GM20000 (cell line): ENCODE data around the gene PPP1R12B.
"Not testable (repeated sequence)": the region's sequence is repeated elsewhere in the genome, so short reads cannot be mapped to it uniquely, and the experiment has no call there.

Source experiments
- DNase-seq: peaks from one replicate; pipeline ENCODE4 v3.0.0; 2012; ENCODE audit warnings: low spot score
- TF ChIP-seq, protein P1 (sequence below): IDR thresholded peaks from 2 replicates; pipeline ENCODE4 v1.5.1; 2012; ENCODE audit warnings: mild to moderate bottlenecking, control low read depth; ENCODE audit errors: extremely low read depth, missing control alignments

PPP1R12B gene

DNA sequence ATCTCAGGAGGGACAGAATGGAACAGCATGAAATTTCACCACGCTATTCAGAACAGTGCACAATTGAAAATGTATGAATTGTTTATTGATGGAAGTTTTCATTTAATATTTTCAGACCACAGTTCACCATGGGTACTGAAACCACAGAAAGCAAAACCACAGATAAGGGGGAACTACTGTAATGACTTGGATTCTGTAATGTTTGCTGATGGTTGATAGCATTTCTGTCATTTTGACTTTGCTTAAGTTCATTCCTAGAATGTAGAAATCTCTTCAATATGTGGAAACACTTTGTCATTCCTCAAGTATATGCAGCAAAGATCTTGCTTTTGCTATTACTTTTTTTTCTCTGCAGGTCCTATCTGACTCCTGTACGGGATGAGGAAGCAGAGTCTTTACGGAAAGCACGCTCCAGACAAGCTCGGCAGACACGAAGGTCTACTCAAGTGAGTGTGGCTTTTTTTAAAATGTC, 139.7 kb downstream of the PPP1R12B start:
- DNase-seq, result peak; percentile 4

GRCh38 chr1:202489101-202489500, 140.6 kb downstream of the PPP1R12B start:
- DNase-seq, result not testable (repeated sequence)

GRCh38 chr1:202493112-202493511, 144.6 kb downstream of the PPP1R12B start:
- not testable (repeated sequence) for DNase-seq

DNA sequence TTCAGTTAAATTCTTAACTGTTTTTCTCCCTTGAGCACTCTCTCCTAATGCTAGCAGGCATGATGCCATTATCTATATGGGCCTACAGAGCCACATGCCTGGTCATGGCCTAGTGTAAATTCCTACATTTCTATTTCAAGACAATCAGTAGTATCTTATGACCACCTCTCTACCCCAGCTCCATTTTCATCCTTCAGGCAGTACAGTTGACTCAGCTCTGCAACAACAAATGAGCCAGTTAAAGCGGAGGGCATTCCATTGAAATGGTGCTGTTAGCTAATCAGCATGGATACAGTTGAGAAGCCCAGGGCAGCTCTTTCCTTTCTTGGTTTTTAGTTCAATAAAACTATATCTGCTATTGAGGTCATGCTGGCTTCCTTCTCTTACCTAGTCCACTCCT, 150.0 kb downstream of the PPP1R12B start:
- DNase-seq, result no peak
- TF ChIP-seq, protein P1, sequence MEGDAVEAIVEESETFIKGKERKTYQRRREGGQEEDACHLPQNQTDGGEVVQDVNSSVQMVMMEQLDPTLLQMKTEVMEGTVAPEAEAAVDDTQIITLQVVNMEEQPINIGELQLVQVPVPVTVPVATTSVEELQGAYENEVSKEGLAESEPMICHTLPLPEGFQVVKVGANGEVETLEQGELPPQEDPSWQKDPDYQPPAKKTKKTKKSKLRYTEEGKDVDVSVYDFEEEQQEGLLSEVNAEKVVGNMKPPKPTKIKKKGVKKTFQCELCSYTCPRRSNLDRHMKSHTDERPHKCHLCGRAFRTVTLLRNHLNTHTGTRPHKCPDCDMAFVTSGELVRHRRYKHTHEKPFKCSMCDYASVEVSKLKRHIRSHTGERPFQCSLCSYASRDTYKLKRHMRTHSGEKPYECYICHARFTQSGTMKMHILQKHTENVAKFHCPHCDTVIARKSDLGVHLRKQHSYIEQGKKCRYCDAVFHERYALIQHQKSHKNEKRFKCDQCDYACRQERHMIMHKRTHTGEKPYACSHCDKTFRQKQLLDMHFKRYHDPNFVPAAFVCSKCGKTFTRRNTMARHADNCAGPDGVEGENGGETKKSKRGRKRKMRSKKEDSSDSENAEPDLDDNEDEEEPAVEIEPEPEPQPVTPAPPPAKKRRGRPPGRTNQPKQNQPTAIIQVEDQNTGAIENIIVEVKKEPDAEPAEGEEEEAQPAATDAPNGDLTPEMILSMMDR, result no peak

DNA sequence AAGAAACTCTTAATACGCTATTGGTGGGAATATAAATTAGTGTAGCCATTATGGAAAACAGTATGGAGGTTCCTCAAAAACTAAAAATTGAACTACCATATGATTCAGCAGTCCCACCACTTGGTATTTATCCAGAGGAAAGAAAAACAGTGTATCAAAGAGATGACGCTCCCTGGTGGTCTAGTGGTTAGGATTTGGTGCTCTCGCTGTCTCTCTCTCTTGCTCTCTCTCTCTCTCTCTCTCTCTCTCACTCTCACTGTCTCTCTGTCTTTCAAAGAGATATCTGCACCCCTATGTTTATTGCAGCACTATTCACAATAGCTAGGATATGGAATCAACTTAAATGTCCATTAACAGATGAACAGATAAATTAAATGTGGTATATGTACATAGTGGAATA, 151.5 kb downstream of the PPP1R12B start:
- DNase-seq, result not testable (repeated sequence)

GRCh38 chr1:202501281-202501680, 152.8 kb downstream of the PPP1R12B start:
- TF ChIP-seq, protein P1, result no peak
- peak; percentile 7 for DNase-seq

- no peak for DNase-seq
- TF ChIP-seq, protein P1, result no peak
Measured at GRCh38 chr1:202505356-202505755, 156.9 kb downstream of the PPP1R12B start.

- DNase-seq, result not testable (repeated sequence)
Measured at GRCh38 chr1:202505880-202506575, 157.5 kb downstream of the PPP1R12B start.

GRCh38 chr1:202508863-202509262, 160.4 kb downstream of the PPP1R12B start:
- not testable (repeated sequence) for DNase-seq

GRCh38 chr1:202513875-202514274, 165.4 kb downstream of the PPP1R12B start:
- not testable (repeated sequence) for DNase-seq

DNA sequence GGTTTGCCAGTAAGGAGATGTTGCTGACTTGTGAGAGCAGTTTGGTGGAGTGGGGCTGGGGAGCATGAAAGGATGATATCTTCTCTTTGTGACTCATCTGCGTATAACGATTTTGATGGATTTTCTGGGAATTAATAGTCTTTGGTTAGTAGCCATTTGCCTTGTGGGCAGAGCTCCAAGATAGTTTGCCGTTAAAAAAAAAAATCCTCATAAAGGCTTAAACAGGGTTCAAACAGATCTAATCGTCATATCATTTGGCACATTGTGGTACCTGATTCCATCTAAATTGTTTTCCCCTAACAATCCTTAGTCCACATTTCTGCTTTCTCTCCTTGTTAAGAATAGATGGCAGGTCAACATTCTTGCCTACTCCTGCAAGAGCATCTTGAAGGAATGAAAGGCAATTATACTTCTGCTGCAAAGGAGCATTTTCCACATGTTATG, 168.0 kb downstream of the PPP1R12B start:
- DNase-seq, result no peak

DNA sequence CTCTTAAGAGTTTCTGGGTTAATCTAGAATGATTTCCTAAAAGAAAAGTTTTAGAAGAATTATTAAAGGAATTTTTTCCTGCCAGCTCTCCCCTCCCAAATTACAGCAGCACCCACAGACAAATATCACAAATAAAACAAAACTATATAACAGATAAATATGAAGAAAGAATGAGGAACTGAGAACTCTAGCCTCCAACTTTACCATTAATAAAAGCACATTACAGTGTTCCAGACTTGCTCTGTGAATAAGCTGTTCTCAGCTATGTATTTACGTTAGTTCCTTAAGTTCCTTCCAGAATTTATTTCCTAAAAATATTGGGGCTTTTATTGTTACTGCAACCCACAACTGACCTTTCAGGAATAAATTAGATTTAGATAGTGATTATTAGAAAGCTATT, 168.6 kb downstream of the PPP1R12B start:
- not testable (repeated sequence) for DNase-seq

More for the DNA sequence above, 168.0 kb downstream of the PPP1R12B start:
- TF ChIP-seq, protein P1, result no peak

DNA sequence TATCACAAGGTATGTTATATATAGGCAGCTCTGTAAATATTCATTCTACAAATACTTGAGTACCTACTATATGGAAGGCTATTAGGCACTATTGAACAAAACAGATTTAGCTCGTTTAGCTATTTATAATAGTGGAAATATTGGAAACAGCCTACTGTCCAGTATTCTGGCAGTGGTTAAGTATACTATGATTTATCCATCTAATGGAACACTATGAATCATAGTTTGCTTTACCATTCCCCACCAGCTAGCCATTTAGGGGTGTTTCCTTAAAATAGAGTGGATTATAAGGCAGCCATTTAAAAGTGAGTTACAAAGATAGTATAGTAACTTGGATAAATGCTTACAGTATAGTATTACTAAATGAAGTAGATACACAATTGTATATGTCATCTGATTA, 169.7 kb downstream of the PPP1R12B start:
- DNase-seq, result not testable (repeated sequence)

DNA sequence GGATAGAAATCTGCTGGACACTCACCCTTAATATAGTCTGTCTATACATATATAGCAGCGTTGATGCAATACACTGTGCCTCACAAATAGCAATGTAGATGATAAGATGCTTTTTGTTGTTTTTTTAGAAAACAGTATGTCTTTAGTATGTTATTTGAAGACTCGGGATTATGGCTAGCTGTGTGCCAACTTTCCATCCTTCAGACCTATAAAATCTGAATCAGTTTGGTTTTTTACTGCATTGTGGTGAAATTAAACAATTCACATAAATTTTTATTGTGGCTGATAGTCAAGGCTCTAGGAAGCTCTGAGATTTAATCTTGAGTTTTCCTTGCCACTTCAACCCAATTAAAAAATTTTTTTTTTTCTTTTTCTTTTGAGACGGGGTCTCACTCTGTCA, 170.4 kb downstream of the PPP1R12B start:
- DNase-seq, result not testable (repeated sequence)

GRCh38 chr1:202520129-202520856, 171.8 kb downstream of the PPP1R12B start:
- DNase-seq, result not testable (repeated sequence)

DNA sequence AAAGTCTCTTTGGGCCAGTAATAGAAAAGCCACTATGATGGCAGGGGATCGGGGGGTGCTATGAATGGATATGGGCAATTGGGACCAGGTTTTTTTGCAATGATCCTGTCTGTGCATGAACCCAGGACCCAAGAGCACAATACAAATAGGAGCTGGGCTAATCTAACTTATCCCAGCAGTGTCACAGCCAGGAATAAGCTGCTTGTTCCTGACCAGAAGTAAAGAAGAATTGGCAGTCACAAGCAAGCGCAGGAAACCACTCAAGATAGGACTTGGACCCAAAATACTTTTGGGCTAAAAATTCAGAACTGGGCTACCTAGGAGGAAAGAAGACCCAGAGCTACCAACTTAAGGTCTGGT, 172.3 kb downstream of the PPP1R12B start:
- not testable (repeated sequence) for DNase-seq
